IMR-90 (cell line): ENCODE measurements around the gene NAB2. TPM values are rescaled to one million over a fixed set of nuclear protein-coding genes. Genes with fewer than 3 reads are reported as not detected.

Experiments used
- ATAC-seq: fragments of 200-7000 bp; cut with Tn5 transposase; 2 replicates; pipeline ENCODE4 v1.9.1; 2020; ENCODE audit warnings: low read depth, mild to moderate bottlenecking, moderate library complexity
- BruUV-seq: library from RNA; stranded (reverse); fragments of 400-500 nt; replicated peaks from 2 replicates; lab custom pipeline; 2021; lab: Mats Ljungman, UMichigan
- CTCF ChIA-PET: fragments of 300-600 bp; formaldehyde crosslinking; extraction: SDS; loops from one replicate; lab custom pipeline; 2021; ENCODE audit warnings: antibody characterized with exemption; lab: Yijun Ruan, JAX
- POLR2A ChIA-PET: fragments of 300-600 bp; sonication (Branson Sonifier 250); formaldehyde crosslinking; loops from one replicate; lab custom pipeline; 2022; ENCODE audit warnings: antibody characterized with exemption; ENCODE audit not compliant: unreplicated experiment; lab: Charles Lee
- DNase-seq: peaks from one replicate; pipeline ENCODE4 v3.0.0; 2013
- H2AFZ ChIP-seq: replicated peaks from 2 replicates; pipeline ENCODE3; 2013; ENCODE audit warnings: low read length, mild to moderate bottlenecking; ENCODE audit not compliant: poor library complexity
- H2AK5ac ChIP-seq: 2 replicates; pipeline ENCODE4 v1.6.1; 2013; ENCODE audit warnings: low read depth, low read length, inconsistent platforms
- H2AK9ac ChIP-seq: replicated peaks from 2 replicates; pipeline ENCODE3; 2013; ENCODE audit warnings: mild to moderate bottlenecking, low read depth, low read length, moderate library complexity; ENCODE audit not compliant: poor library complexity
- H2BK120ac ChIP-seq: 2 replicates; pipeline ENCODE4 v1.6.1; 2013; ENCODE audit warnings: low read depth, low read length, inconsistent platforms
- H2BK15ac ChIP-seq: 3 replicates; pipeline ENCODE4 v1.6.1; 2013; ENCODE audit warnings: low read depth, low read length, inconsistent platforms
- H2BK20ac ChIP-seq: 2 replicates; pipeline ENCODE4 v1.6.1; 2013; ENCODE audit warnings: low read depth, mild to moderate bottlenecking, inconsistent platforms, low read length, moderate library complexity
- H2BK5ac ChIP-seq: 2 replicates; pipeline ENCODE4 v1.6.1; 2013; ENCODE audit warnings: mild to moderate bottlenecking, low read depth, low read length, inconsistent platforms; ENCODE audit not compliant: poor library complexity, severe bottlenecking
- H3K14ac ChIP-seq: replicated peaks from 2 replicates; pipeline ENCODE4 v1.6.1; 2013; ENCODE audit warnings: low read depth, low read length, inconsistent platforms
- H3K18ac ChIP-seq: 2 replicates; pipeline ENCODE4 v1.6.1; 2013; ENCODE audit warnings: low read depth, low read length, control low read depth
- H3K23ac ChIP-seq: 2 replicates; pipeline ENCODE4 v1.6.1; 2013; ENCODE audit warnings: low read depth, low read length, inconsistent platforms
- H3K27ac ChIP-seq: 2 replicates; pipeline ENCODE4 v1.5.1; 2013; ENCODE audit warnings: mild to moderate bottlenecking, control low read depth, low read length; ENCODE audit not compliant: insufficient read depth
- H3K27me3 ChIP-seq: 2 replicates; pipeline ENCODE4 v1.6.1; 2013; ENCODE audit warnings: low read length; ENCODE audit not compliant: control insufficient read depth, insufficient read depth
- H3K36me3 ChIP-seq: 2 replicates; pipeline ENCODE4 v1.6.1; 2013; ENCODE audit warnings: low read length, mixed read lengths; ENCODE audit not compliant: control insufficient read depth, insufficient read depth
- H3K4ac ChIP-seq: 2 replicates; pipeline ENCODE4 v1.6.1; 2013; ENCODE audit warnings: low read depth, low read length, inconsistent platforms
- H3K4me1 ChIP-seq: 2 replicates; pipeline ENCODE4 v1.6.1; 2013; ENCODE audit warnings: low read length, mixed read lengths; ENCODE audit not compliant: control insufficient read depth, insufficient read depth
- H3K4me2 ChIP-seq: 2 replicates; pipeline ENCODE4 v1.6.1; 2013; ENCODE audit warnings: low read depth, mild to moderate bottlenecking, control low read depth, low read length, moderate library complexity
- H3K4me3 ChIP-seq: 2 replicates; pipeline ENCODE4 v1.5.1; 2013; ENCODE audit warnings: low read depth, mild to moderate bottlenecking, control low read depth, low read length, moderate library complexity; ENCODE audit not compliant: insufficient read depth
- H3K56ac ChIP-seq: 2 replicates; pipeline ENCODE4 v1.6.1; 2013; ENCODE audit warnings: low read length, inconsistent platforms; ENCODE audit not compliant: insufficient read depth; ENCODE audit errors: extremely low read depth
- H3K79me1 ChIP-seq, 2 experiments: 2 replicates each; pipeline ENCODE4 v1.6.1; 2013; ENCODE audit warnings: low read length in 2 of 2, inconsistent platforms in 1 of 2, low read depth in 1 of 2
- H3K9ac ChIP-seq: 2 replicates; pipeline ENCODE4 v1.6.1; 2013; ENCODE audit warnings: low read depth, low read length, control low read depth
- H3K9me1 ChIP-seq: 2 replicates; pipeline ENCODE4 v1.6.1; 2013; ENCODE audit warnings: low read length, inconsistent platforms; ENCODE audit not compliant: insufficient read depth
- H3K9me3 ChIP-seq: 2 replicates; pipeline ENCODE4 v1.6.1; 2013; ENCODE audit warnings: low read length; ENCODE audit not compliant: control insufficient read depth, insufficient read depth
- H4K20me1 ChIP-seq: 2 replicates; pipeline ENCODE4 v1.6.1; 2013; ENCODE audit warnings: low read length, inconsistent platforms; ENCODE audit not compliant: insufficient read depth
- H4K5ac ChIP-seq: 2 replicates; pipeline ENCODE4 v1.6.1; 2013; ENCODE audit warnings: mild to moderate bottlenecking, low read depth, low read length, control low read depth
- H4K8ac ChIP-seq, 2 experiments: 2 replicates each; pipeline ENCODE4 v1.6.1; 2013; ENCODE audit warnings: low read depth in 2 of 2, low read length in 2 of 2, control low read depth in 1 of 2, inconsistent platforms in 1 of 2
- H4K91ac ChIP-seq: 2 replicates; pipeline ENCODE4 v1.6.1; 2013; ENCODE audit warnings: low read depth, low read length, inconsistent platforms; ENCODE audit not compliant: insufficient read depth
- CEBPB ChIP-seq: IDR thresholded peaks from 2 replicates; pipeline ENCODE4 v1.6.1; 2012; ENCODE audit warnings: low read depth, low read length, improper control_type of control experiment
- CHD1 ChIP-seq: IDR thresholded peaks from 2 replicates; pipeline ENCODE4 v1.6.1; 2012; ENCODE audit warnings: low read depth, low read length, improper control_type of control experiment
- CTCF ChIP-seq: conservative IDR thresholded peaks from 2 replicates; pipeline ENCODE4 v1.5.1; 2012; ENCODE audit warnings: mild to moderate bottlenecking, low read depth, low read length, improper control_type of control experiment
- ELK1 ChIP-seq: fragments of 150-350 bp; IDR thresholded peaks from 2 replicates; pipeline ENCODE4 v1.6.1; 2016; ENCODE audit warnings: low read depth, mild to moderate bottlenecking, low read length, moderate library complexity, borderline replicate concordance
- FOS ChIP-seq: fragments of 150-350 bp; IDR thresholded peaks from 2 replicates; pipeline ENCODE4 v1.6.1; 2016; ENCODE audit warnings: low read depth, low read length
- MAFK ChIP-seq: IDR thresholded peaks from 2 replicates; pipeline ENCODE4 v1.6.1; 2012; ENCODE audit warnings: low read depth, low read length, improper control_type of control experiment
- MAZ ChIP-seq: IDR thresholded peaks from 2 replicates; pipeline ENCODE4 v1.6.1; 2012; ENCODE audit warnings: low read depth, mild to moderate bottlenecking, low read length, improper control_type of control experiment, moderate library complexity, borderline replicate concordance
- MXI1 ChIP-seq: IDR thresholded peaks from 2 replicates; pipeline ENCODE4 v1.6.1; 2012; ENCODE audit warnings: low read depth, mild to moderate bottlenecking, low read length, moderate library complexity, borderline replicate concordance
- NFE2L2 ChIP-seq: fragments of 150-350 bp; IDR thresholded peaks from 2 replicates; pipeline ENCODE4 v1.6.1; 2016; ENCODE audit warnings: low read depth, mild to moderate bottlenecking, low read length
- POLR2A ChIP-seq: IDR thresholded peaks from 2 replicates; pipeline ENCODE4 v1.6.1; 2012; ENCODE audit warnings: mild to moderate bottlenecking, low read depth, low read length
- RCOR1 ChIP-seq: IDR thresholded peaks from 2 replicates; pipeline ENCODE4 v1.6.1; 2012; ENCODE audit warnings: mild to moderate bottlenecking, low read length, improper control_type of control experiment; ENCODE audit not compliant: insufficient replicate concordance
- RFX5 ChIP-seq: IDR thresholded peaks from 2 replicates; pipeline ENCODE4 v1.8.0; 2012; ENCODE audit warnings: low read depth, mild to moderate bottlenecking, low read length, moderate library complexity
- SMC3 ChIP-seq: fragments of 150-350 bp; IDR thresholded peaks from 2 replicates; pipeline ENCODE4 v1.6.1; 2016; ENCODE audit warnings: low read depth, mild to moderate bottlenecking, antibody characterized with exemption, low read length, moderate library complexity
- WGBS, 2 experiments: methylation state at CpG; one replicate each; pipeline versions ENCODE4 v1.1.5 to v1.1.7; 2013; ENCODE audit warnings: missing lambda C conversion rate in 2 of 2; ENCODE audit not compliant: insufficient read length in 1 of 2; ENCODE audit errors: extremely low coverage in 2 of 2; 5-methylcytosine and 5-hydroxymethylcytosine counted together
- dilution Hi-C: fragments of 300-500 bp; cut with HindIII; formaldehyde crosslinking; loops from one replicate; pipeline ENCODE4 v1.14.3; 2018; ENCODE audit warnings: low sequenced_read_pairs; ENCODE audit not compliant: unreplicated experiment
- in situ Hi-C: fragments of 300-500 bp; cut with MboI; formaldehyde crosslinking; loops from 3 replicates; pipeline ENCODE4 v1.14.3; 2019; ENCODE audit warnings: low sequenced_read_pairs, inconsistent platforms, mixed read lengths
- intact Hi-C: fragments of 100-400 bp; cut with micrococcal nuclease; formaldehyde crosslinking; loops from 2 replicates; pipeline ENCODE4 v1.10.0; 2022
- polyA plus RNA-seq, 3 experiments: library from polyadenylated mRNA; depleted of rRNA; stranded (reverse); fragments of >200 nt; gene quantifications; 2 replicates each; pipeline ENCODE4 v1.2.3, GENCODE V29; 2012; ENCODE audit warnings: low replicate concordance in 1 of 3
- total RNA-seq: library from RNA; depleted of rRNA; stranded (reverse); fragments of >200 nt; gene quantifications from 2 replicates; pipeline ENCODE4 v1.2.3, GENCODE V29; 2012

NAB2 gene
- total and polyA plus RNA-seq, 2 of the 4 experiments (the other 2 are of a cell fraction), result 65.1 to 68.8 TPM

- H3K14ac ChIP-seq, result no peak overlapping the region; the same call in 1 of the 2 replicates
- peak overlapping the region; percentile 89; the same call in 2 of the 3 replicates for H2BK15ac ChIP-seq
- peak overlapping the region; percentile 90 for H2BK5ac ChIP-seq
- intact Hi-C loops (loop anchor here (1.0 to 5.0 kb wide), 3 partner anchors 43 to 130 kb away; no protein-coding TSS in a partner anchor), in situ Hi-C loops (loop anchor here (5.0 kb wide), 2 partner anchors 45 to 105 kb away; partner anchors contain the start of gene ZBTB39), dilution Hi-C loops (no loop called here)
- WGBS, 2 experiments, result 94% methylated on average over 3 of the region's 9 CpGs; no CpG with 5 or more reads in 1 of the 2 experiments
- H3K4me2 ChIP-seq, result peak overlapping the region; percentile 93; the same call in 1 of the 2 replicates
- ATAC-seq (peak; percentile 50), DNase-seq (no peak)
- no peak overlapping the region for H3K4me3 ChIP-seq
- H2AFZ ChIP-seq, result peak overlapping the region; percentile 86
- peak overlapping the region; percentile 25; the same call in 1 of the 2 replicates for H4K91ac ChIP-seq
- H3K18ac ChIP-seq, result no peak overlapping the region; the same call in 1 of the 2 replicates
- H2AK9ac ChIP-seq, result peak overlapping the region; percentile 99
- no peak for TF ChIP-seq NFE2L2
- TF ChIP-seq SMC3, result no peak; the same call in 1 of the 2 replicates
- TF ChIP-seq CHD1, result no peak
- TF ChIP-seq MXI1, result no peak
- no peak for TF ChIP-seq RFX5
- no peak for TF ChIP-seq MAZ
- TF ChIP-seq FOS, result no peak
- no peak for TF ChIP-seq POLR2A
- TF ChIP-seq CEBPB, result no peak
- TF ChIP-seq CTCF, result no peak
- TF ChIP-seq MAFK, result no peak
- TF ChIP-seq RCOR1, result no peak
- no peak for TF ChIP-seq ELK1
- H3K56ac ChIP-seq, result no peak overlapping the region
- H3K27me3 ChIP-seq, result no peaks in the 10 kb centered on the region
- ChIA-PET CTCF (interaction anchor here (0.5 to 2.9 kb wide), 14 partner anchors 11 to 555 kb away, joined by 3 to 24 read pairs (median 7); partner anchors contain the start of genes LRP1 and ZBTB39), POLR2A (interaction anchor here (0.8 to 2.1 kb wide), 6 partner anchors 15 to 43 kb away, joined by 3 to 12 read pairs (median 8); partner anchors contain the start of genes LRP1 and NEMP1)
- H3K27ac ChIP-seq, result peak overlapping the region; percentile 94
- H4K20me1 ChIP-seq, result peaks cover 12% of the 10 kb centered on the region
- peak overlapping the region in 1 of 2 experiments; percentile 97; a peak in 3 of 4 replicates for H4K8ac ChIP-seq
- no peak overlapping the region for H3K9ac ChIP-seq
- peaks cover 4% of the 10 kb centered on the region for H3K9me1 ChIP-seq
- no peak overlapping the region; the same call in 1 of the 2 replicates for H3K23ac ChIP-seq
- H2AK5ac ChIP-seq, result peak overlapping the region; percentile 76
- 0 out of 2 replicates have a peak, but pooled peaks cover 2% of the 10 kb centered on the region for H3K4me1 ChIP-seq
- no TSS peak for BruUV-seq
- H3K4ac ChIP-seq, result peak overlapping the region; percentile 97
- H3K9me3 ChIP-seq, result no peaks in the 10 kb centered on the region
- H3K36me3 ChIP-seq, result peaks cover 3% of the 10 kb centered on the region; the same call in 1 of the 2 replicates
- H3K79me1 ChIP-seq, result peaks cover 19 to 40% of the 10 kb centered on the region in 2 experiments; a peak in 3 of 4 replicates
- H4K5ac ChIP-seq, result no peak overlapping the region
- H2BK120ac ChIP-seq, result no peak overlapping the region; the same call in 1 of the 2 replicates
- H2BK20ac ChIP-seq, result peak overlapping the region; percentile 56; the same call in 1 of the 2 replicates
Observed at GRCh38 chr12:57112492-57113294, 23.8 kb downstream of the NAB2 start.
